Stomach (tissue), 4 donors: ENCODE measurements around the gene SDCBP2.

Experiments used
- CTCF ChIP-seq, 7 experiments: fragments of 450-650 bp in 4 of 7; fragments of 200-600 bp in 3 of 7; sonication (generic) in 3 of 7; IDR thresholded peaks; one replicate each; pipeline ENCODE4 v1.5.1; 2016 to 2019; ENCODE audit warnings: antibody characterized with exemption in 7 of 7, control low read depth in 2 of 7, mild to moderate bottlenecking in 1 of 7
- EP300 ChIP-seq: sonication (generic); formaldehyde crosslinking; IDR thresholded peaks from one replicate; pipeline ENCODE4 v1.6.1; 2017; ENCODE audit warnings: antibody characterized with exemption
- POLR2A ChIP-seq, 4 donors: fragments of 450-650 bp; IDR thresholded peaks; one replicate each; pipeline ENCODE4 v1.6.1; 2016; ENCODE audit warnings: antibody characterized with exemption in 4 of 4, control low read depth in 2 of 4, mild to moderate bottlenecking in 1 of 4, moderate library complexity in 1 of 4
- POLR2AphosphoS5 ChIP-seq, 3 donors: sonication (generic); formaldehyde crosslinking; IDR thresholded peaks; one replicate each; pipeline ENCODE4 v1.6.1; 2016; ENCODE audit warnings: antibody characterized with exemption in 3 of 3

- TF ChIP-seq POLR2A (IDR thresholded peaks at IDR 0.05) = no peak
- no peak for TF ChIP-seq CTCF (IDR thresholded peaks at IDR 0.05)
- no peak for TF ChIP-seq POLR2AphosphoS5 (IDR thresholded peaks at IDR 0.05)
- no peak for TF ChIP-seq EP300
Observed at GRCh38 chr20:1264727-1265126, 64.2 kb downstream of the SDCBP2 start.
